ENCODE data around the gene AHI1. TPM values are rescaled to one million over a fixed set of nuclear protein-coding genes. Genes with fewer than 3 reads are reported as not detected.

The AHI1 gene
- total and polyA plus RNA-seq, 2 of the 13 experiments (the other 11 are each of a cell fraction or from before 2014, with no cell fraction given): 7.2 to 18.6 TPM

DNA sequence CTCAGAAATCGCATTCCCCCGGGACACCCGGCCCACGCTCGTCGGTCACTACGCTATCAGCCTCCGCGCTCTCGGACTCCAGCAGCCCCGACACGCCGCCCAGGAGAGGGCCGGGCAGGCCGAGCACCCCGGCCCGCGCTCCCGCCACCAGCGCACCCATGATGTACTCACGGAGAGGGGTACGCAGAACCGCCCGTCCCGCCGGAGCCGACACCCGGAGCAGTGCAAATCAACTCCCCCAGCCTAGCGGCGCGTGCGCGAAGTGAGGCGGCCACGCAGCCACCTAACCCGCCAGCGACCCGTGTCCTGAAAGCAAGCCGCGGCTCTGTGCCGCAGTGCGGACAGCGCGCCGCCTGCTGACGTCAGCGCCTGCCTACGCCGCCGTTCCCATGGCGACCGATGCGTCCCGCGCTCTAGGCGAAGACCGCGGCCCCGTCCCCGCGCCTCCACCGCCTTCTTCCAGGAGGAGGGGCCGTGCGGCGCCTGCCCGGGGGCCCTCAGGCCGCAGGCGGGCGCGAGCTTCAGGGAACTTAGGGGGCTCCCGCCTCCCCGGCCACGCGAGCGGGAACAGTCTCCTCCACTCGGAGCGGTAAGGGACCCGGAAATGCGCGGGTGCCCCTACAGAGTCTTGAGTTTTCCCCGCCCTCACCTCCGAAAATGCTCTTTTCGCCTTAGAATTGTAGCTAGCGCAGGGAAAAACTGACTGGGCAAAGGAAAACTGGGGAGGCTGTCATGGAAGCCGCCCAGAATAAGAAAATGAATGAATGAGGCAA is at the start of gene AHI1 (continued):
- TF ChIP-seq KIAA2018 (CRISPR knock-in tag; IDR thresholded peaks at IDR 0.05; ENCODE audit: borderline replicate concordance): peak; percentile 93
- TF ChIP-seq KLF15 (CRISPR knock-in tag; IDR thresholded peaks at IDR 0.05; ENCODE audit: borderline replicate concordance): peak; percentile 42; the same call in 1 of the 2 replicates
- TF ChIP-seq ONECUT2 (CRISPR knock-in tag; IDR thresholded peaks at IDR 0.05): no peak
- peak; percentile 90 for TF ChIP-seq KLF6 (CRISPR knock-in tag; IDR thresholded peaks at IDR 0.05)
- no peak for TF ChIP-seq ZNF720 (CRISPR knock-in tag; IDR thresholded peaks at IDR 0.05)
- peak; percentile 21; the same call in 1 of the 2 replicates for TF ChIP-seq KLF13 (CRISPR knock-in tag; IDR thresholded peaks at IDR 0.05)
- TF ChIP-seq ZFY (CRISPR knock-in tag; IDR thresholded peaks at IDR 0.05): peak; percentile 97
- TF ChIP-seq, protein P1, sequence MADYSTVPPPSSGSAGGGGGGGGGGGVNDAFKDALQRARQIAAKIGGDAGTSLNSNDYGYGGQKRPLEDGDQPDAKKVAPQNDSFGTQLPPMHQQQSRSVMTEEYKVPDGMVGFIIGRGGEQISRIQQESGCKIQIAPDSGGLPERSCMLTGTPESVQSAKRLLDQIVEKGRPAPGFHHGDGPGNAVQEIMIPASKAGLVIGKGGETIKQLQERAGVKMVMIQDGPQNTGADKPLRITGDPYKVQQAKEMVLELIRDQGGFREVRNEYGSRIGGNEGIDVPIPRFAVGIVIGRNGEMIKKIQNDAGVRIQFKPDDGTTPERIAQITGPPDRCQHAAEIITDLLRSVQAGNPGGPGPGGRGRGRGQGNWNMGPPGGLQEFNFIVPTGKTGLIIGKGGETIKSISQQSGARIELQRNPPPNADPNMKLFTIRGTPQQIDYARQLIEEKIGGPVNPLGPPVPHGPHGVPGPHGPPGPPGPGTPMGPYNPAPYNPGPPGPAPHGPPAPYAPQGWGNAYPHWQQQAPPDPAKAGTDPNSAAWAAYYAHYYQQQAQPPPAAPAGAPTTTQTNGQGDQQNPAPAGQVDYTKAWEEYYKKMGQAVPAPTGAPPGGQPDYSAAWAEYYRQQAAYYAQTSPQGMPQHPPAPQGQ (CRISPR knock-in tag; IDR thresholded peaks at IDR 0.05; ENCODE audit: borderline replicate concordance): no peak; the same call in 1 of the 2 replicates
- TF ChIP-seq BHLHE40 (IDR thresholded peaks at IDR 0.05; ENCODE audit: low read length): peak; percentile 81
- TF ChIP-seq ERF (CRISPR knock-in tag; IDR thresholded peaks at IDR 0.05): peak; percentile 96
- TF ChIP-seq ZNF17 (CRISPR knock-in tag; IDR thresholded peaks at IDR 0.05): no peak
- no peak; the same call in 1 of the 2 replicates for TF ChIP-seq NCOA2 (CRISPR knock-in tag; IDR thresholded peaks at IDR 0.05)
- 0 out of 2 replicates have a peak, but pooled peaks have one; percentile 52 for TF ChIP-seq BATF2 (CRISPR knock-in tag; IDR thresholded peaks at IDR 0.05)
- TF ChIP-seq ZFX (CRISPR knock-in tag; IDR thresholded peaks at IDR 0.05; ENCODE audit: low read depth): peak; percentile 95
- TF ChIP-seq ELF3 (CRISPR knock-in tag; IDR thresholded peaks at IDR 0.05): peak; percentile 70; the same call in 1 of the 2 replicates
- 0 out of 2 replicates have a peak, but pooled peaks have one; percentile 80 for TF ChIP-seq ZIK1 (CRISPR knock-in tag; IDR thresholded peaks at IDR 0.05; ENCODE audit: borderline replicate concordance, low read depth)
- no peak for TF ChIP-seq ZBTB7B (CRISPR knock-in tag; IDR thresholded peaks at IDR 0.05)
- TF ChIP-seq CBX1 (IDR thresholded peaks at IDR 0.05; ENCODE audit: low read depth): peak; percentile 69
- TF ChIP-seq NFIC (IDR thresholded peaks at IDR 0.05; ENCODE audit: low read length): no peak
- TF ChIP-seq TCF7L2 (IDR thresholded peaks at IDR 0.05; ENCODE audit: low read depth, low read length): no peak
